Suprapubic skin (tissue), 4 donors: ENCODE data around the gene REEP3.

Experiments
- CTCF ChIP-seq, 2 donors: fragments of 200-600 bp in 1 of 2; fragments of 450-650 bp in 1 of 2; sonication (generic) in 1 of 2; IDR thresholded peaks; one replicate each; pipeline ENCODE4 v1.5.1; 2016 to 2019; ENCODE audit warnings: antibody characterized with exemption in 2 of 2, mild to moderate bottlenecking in 1 of 2, moderate library complexity in 1 of 2
- EP300 ChIP-seq: sonication (generic); formaldehyde crosslinking; IDR thresholded peaks from one replicate; pipeline ENCODE4 v1.6.1; 2017; ENCODE audit warnings: antibody characterized with exemption
- POLR2A ChIP-seq, 2 donors: fragments of 450-650 bp; IDR thresholded peaks; one replicate each; pipeline ENCODE4 v1.6.1; 2017; ENCODE audit warnings: antibody characterized with exemption in 2 of 2, mild to moderate bottlenecking in 2 of 2, moderate library complexity in 2 of 2
- POLR2AphosphoS5 ChIP-seq, 3 donors: sonication (generic); formaldehyde crosslinking; IDR thresholded peaks; one replicate each; pipeline ENCODE4 v1.6.1; 2017; ENCODE audit warnings: antibody characterized with exemption in 3 of 3

GRCh38 chr10:63672491-63672890 lies 151.3 kb downstream of the REEP3 start:
- no peak for TF ChIP-seq CTCF (IDR thresholded peaks at IDR 0.05)
- TF ChIP-seq POLR2AphosphoS5 (IDR thresholded peaks at IDR 0.05): no peak
- no peak for TF ChIP-seq POLR2A (IDR thresholded peaks at IDR 0.05)
- no peak for TF ChIP-seq EP300
